HG03108 (cell line): ENCODE data around the gene MAPK4.
"Not testable (repeated sequence)": the region's sequence is repeated elsewhere in the genome, so short reads cannot be mapped to it uniquely, and the experiment has no call there.

Source experiments
- ATAC-seq: cut with Tn5 transposase; IDR thresholded peaks from one replicate; pipeline ENCODE4 v1.9.1; 2021; ENCODE audit warnings: moderate library complexity; ENCODE audit not compliant: unreplicated experiment

MAPK4 gene

DNA sequence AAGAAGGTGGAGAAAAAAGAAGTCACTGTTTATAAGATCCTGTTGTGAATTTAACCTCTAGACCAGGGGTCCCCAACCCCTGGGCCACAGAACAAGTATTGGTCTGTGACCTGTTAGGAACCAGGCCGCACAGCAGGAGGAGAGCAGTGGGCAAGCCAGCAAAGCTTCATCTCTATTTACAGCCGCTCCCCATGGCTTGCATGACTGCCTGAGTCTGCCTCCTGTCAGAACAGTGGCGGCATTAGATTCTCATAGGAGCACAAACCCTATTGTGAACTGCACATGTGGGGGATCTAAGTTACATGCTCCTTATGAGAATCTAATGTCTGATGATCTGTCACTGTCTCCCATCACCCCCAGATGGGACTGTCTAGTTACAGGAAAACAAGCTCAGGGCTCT is 13.3 kb downstream of the MAPK4 start:
- ATAC-seq: not testable (repeated sequence)

GRCh38 chr18:50573679-50574078 is 13.8 kb downstream of the MAPK4 start:
- ATAC-seq: no peak

GRCh38 chr18:50578030-50578429 is 18.1 kb downstream of the MAPK4 start:
- ATAC-seq: no peak

DNA sequence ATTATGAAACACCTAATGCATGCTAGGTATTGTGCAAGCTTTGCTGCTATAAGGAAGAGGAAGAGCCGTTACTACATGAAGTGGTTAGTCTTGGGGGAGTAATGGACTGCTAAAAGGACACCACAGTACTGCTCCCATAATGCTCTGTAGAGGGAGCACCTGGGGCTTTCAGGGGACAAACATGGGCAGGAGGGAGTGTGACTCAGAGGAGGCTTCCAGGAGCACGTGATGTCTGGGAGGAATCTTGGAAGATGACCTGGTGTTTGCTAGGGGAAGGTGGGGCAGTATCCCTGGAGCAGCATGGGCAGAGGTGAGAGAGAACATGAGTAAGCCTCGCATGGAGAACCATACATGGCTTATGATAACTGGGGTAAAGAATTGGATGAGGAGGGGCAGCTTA is 18.8 kb downstream of the MAPK4 start:
- ATAC-seq: no peak

DNA sequence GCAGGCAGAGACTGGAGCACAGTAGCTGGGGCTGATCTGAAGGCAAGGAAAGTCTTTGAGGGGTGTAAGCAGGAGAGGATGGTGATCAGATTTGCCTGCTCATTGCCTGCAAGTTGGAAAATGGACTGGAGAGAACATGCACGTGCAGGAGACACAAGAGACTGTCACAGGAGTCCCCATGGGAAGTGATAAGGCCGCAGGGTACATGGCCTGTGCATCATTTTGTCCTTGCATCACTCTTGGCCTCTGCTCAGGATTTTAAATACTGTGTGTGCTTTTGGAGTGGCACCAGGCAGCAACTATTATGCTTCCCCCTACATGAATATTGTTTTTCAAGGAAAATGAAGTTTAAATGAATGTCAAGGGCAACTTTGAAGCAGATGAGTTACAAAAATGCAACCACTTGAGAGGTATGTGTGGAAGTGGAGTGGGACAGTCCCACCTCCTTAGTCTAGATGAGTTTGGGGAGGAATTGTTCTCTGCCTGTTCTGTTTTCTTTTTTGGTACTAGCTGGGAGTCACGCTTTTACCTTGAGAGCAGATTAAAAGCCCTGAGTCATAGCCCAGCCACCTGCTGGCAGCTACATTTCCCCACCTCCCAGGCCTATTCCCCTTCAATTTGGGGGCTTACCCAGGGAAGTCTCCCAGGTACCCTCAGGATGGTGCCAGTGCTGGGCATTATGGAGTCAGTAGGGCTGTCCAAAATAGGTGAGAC is 19.3 kb downstream of the MAPK4 start:
- no peak for ATAC-seq

- ATAC-seq: no peak
Measured at GRCh38 chr18:50581517-50581916, 21.6 kb downstream of the MAPK4 start.

DNA sequence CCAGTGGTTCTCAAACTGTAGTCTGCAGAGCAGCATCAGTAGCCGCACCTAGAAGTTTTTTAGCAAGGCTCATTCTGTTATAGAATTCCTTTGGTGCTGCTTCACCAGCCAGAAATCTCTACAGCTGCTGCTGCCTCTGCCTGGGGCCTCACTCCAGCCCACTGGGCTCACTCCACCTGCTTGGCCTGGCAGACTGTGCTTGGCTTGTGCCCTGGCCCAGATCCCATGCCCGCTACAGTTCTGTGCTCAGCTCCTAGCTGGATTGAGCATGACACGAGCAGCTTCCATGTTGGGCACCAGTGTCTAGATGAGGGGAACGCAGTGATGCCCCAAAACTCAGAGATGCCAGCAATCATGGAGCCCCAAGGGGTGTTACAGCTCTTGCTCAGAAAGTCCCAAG is 22.6 kb downstream of the MAPK4 start:
- no peak for ATAC-seq

- ATAC-seq: no peak
Measured at GRCh38 chr18:50586710-50587109, 26.8 kb downstream of the MAPK4 start.

DNA sequence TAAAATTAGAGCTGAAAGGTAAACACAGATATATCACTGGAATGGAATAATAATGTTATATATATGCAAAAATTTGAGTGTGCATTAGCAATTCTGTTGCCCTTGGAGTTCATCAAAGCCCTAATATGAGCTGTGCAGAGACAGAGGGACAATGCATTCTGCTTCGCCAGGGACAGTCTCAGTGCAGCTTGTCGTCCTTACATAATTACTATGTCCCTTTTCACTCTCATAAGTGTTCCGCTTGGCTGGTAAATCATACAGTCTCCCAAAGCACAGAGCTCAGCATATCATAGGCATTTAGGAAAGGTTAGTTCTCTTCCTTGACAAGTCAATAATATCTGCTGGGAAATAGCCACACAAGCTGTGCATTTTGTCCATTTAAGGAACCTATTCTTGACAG is 30.7 kb downstream of the MAPK4 start:
- ATAC-seq: no peak

DNA sequence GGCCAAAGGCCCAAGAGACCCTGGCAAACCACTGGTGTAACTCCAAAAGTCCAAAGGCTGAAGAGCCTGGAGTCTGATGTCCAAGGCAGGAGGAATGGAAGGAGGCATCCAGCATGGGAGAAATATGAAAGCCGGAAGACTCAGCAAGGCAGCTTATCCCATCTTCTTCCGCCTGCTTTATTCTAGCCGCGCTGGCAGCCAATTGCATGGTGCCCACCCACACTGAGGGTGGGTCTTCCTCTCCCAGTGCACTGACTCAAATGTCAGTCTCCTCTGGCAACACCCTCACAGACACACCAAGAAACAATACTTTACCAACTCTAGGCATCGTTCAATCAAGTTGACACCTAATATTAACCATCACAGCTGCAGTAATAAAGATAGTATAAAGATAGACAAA is 34.1 kb downstream of the MAPK4 start:
- ATAC-seq: no peak

- ATAC-seq: no peak
Measured at GRCh38 chr18:50594942-50595341, 35.1 kb downstream of the MAPK4 start.

DNA sequence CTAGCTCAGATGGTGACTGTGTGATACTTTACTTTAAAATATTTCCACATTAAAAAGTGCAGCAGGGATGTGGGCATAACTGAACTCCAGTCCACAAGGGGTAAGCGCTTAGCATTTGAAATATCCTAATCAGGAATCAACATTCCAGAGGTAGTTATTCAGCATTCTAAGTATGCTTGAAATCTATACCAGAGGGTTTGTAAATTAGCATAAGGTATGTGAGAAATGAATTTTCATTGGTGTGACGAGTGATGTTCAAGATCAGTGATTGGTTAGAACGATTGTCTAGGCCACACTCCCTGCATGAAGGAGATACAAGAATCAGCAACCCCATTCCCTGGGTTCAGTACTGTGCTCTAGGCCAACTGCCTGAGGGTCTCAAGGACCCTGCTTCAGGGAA is 42.6 kb downstream of the MAPK4 start:
- no peak for ATAC-seq

DNA sequence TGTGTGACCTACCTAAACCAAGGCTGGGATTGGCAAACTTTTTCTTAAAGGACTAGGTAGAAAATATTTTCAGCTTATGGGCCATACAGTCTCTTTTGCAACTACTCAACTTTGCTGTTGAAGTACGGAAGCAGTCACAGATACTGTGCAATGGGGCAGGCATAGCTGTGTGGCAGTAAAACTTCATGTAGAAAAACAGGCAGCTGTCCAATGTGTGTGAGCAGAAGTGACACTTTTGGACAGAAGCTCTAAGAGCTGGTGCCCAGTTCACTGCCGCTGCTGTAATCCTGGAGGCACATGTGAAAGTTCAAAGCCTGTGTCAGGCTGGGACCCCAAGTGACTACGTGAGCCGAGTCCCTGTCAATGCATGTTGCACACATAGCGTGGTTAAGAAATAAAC is 46.7 kb downstream of the MAPK4 start:
- no peak for ATAC-seq

GRCh38 chr18:50607378-50607926 is 47.6 kb downstream of the MAPK4 start:
- ATAC-seq: no peak

DNA sequence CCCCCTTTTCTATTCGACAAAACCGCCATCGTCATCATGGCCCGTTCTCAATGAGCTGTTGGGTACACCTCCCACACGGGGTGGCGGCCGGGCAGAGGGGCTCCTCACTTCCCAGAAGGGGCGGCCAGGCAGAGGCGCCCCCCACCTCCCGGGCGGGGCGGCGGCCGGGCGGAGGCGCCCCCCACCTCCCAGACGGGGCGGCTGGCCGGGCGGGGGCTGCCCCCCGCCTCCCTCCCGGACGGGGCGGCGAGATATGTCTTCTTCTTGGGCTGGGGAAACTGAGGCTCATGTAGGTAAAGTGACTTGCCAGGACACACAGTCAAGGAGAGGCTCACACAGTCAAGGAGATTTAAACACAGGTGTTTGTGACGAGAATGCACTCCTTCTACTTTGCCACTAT is 49.3 kb downstream of the MAPK4 start:
- not testable (repeated sequence) for ATAC-seq

GRCh38 chr18:50610349-50610748 is 50.5 kb downstream of the MAPK4 start:
- no peak for ATAC-seq

- no peak for ATAC-seq
Measured at GRCh38 chr18:50611529-50611941, 51.6 kb downstream of the MAPK4 start.

DNA sequence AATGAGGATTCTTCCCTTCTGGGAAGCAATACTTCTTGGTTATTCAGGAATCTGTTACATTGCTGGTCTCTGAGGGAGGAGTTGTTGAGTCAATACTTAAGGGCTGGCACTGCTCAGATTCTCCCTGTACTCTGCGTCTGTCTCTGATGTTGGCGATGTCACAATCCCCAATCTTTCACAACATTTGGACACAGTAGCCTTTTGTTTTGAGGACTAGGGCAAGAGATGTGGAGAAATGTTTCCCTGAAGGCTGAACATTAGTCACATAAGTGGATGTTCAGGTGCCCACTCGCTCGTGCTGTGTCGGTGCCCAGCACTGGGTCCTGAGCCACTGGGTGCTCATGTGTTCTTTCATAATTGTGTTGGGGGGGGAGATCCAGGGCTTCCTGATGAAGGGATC is 55.0 kb downstream of the MAPK4 start:
- ATAC-seq: no peak

DNA sequence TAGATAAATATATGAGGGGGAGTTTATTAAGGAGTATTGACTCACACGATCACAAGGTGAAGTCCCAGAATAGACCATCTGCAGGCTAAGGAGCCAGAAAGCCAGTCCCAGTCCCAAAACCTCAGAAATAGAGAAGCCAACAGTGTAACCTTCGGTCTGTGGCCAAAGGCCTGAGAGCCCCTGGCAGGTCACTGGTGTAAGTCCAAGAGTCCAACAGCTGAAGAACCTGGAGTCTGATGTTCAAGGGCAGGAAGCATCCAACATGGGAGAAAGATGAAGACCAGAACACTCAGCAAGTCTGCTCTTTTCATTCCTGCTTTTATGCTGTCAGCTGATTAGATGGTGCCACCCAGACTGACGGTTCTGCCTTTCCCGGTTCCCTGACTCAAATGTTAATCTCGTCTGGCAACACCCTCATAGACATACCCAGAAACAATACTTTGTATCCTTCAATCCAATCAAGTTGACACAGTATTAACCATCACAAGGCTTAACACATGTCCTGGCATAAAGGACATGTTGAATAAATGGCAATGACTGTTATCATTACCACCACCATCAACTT is 56.7 kb downstream of the MAPK4 start:
- ATAC-seq: no peak

DNA sequence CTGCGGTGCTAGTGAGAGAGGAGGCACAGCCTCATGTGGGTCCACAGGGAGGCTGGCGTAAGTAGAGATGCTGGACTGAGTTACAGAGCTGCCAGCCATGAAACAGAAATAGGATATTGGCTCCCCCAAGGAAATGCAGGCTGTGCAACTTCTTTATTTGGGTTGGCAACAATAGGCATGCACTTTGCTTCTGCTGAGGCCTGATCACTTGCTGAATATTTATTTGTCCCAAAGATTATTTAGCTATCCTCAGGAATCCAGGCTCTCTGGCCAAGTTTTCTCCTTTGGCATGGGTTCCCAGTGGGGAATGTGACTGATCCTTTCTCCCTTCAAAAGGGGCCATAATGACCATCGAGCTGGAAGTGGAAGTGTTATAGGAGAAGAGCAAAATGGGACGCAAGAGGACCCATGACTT is 60.0 kb downstream of the MAPK4 start:
- ATAC-seq: no peak

DNA sequence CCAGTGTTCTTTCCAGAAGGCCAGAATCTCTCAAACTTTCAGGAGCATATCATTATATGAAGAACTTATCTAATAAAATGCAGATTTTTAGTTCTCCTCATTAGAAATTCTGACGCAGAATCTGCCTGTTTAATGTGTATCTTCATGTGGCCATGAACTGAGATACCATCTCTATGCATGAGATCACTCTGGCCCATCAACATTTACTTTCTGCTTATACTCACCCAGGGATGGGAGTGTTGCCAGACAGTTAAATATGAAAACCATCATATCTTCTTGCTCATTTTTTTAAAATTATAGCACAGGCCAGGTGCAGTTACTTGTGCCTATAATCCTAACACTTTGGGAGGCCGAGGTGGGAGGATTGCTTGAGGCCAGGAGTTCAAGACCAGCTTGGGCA is 60.4 kb downstream of the MAPK4 start:
- ATAC-seq: no peak

DNA sequence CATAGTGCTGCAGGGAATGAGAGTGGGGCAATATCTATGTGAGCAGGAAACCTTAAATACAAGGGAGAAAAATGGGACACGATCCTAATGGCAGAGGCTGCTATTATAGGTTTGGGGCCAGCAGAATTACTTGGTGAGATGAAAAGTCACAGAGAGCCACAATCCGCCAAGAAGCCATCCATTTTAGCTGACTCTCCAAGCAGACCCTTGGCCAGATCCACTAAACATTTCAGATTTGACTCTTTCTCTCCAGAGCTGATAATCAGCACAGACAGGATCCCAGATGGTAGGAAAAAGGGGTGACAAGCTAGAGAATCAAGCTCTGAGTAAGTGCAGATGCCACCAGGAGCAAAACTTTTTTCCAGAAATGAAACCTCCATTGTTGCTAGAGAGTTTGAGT is 61.5 kb downstream of the MAPK4 start:
- no peak for ATAC-seq

GRCh38 chr18:50622320-50622719 is 62.4 kb downstream of the MAPK4 start:
- no peak for ATAC-seq
